ENCODE data around the gene FBF1.

FBF1 gene

GRCh38 chr17:75880266-75880665 lies 60.6 kb downstream of the FBF1 start:
- no peaks in the 10 kb centered on the region for H3K9me3 ChIP-seq (ENCODE audit: insufficient read depth, low read depth, low read length)
- no peaks in the 10 kb centered on the region for H4K20me1 ChIP-seq (ENCODE audit: insufficient read depth, low read length, poor library complexity, severe bottlenecking)
- H3K4me2 ChIP-seq (ENCODE audit: low read depth, low read length, poor library complexity, severe bottlenecking) = no peak overlapping the region
- H3K9me2 ChIP-seq (replicated peaks; ENCODE audit: low read depth, low read length) = no peaks in the 10 kb centered on the region
- no peak overlapping the region for H3K4me3 ChIP-seq (ENCODE audit: low read length, poor library complexity, severe bottlenecking)
- no peak for TF ChIP-seq EZH2phosphoT487 (IDR thresholded peaks at IDR 0.05; ENCODE audit: borderline replicate concordance)
- no peak for TF ChIP-seq CTCF (conservative IDR thresholded peaks at IDR 0.05; ENCODE audit: low read length)
- no peak overlapping the region for H2AFZ ChIP-seq (ENCODE audit: low read length)
- H3F3A ChIP-seq (ENCODE audit: low read depth) = no peaks in the 10 kb centered on the region
- peaks cover 7% of the 10 kb centered on the region for H3K79me2 ChIP-seq (ENCODE audit: insufficient read depth, low read length)
- H3K9ac ChIP-seq (ENCODE audit: low read depth, low read length, poor library complexity, severe bottlenecking) = no peak overlapping the region
- H3K4me1 ChIP-seq (ENCODE audit: insufficient read depth, low read length, poor library complexity, severe bottlenecking) = peaks cover 19% of the 10 kb centered on the region
- H3K27me3 ChIP-seq (ENCODE audit: insufficient read depth, low read length, poor library complexity, severe bottlenecking) = no peaks in the 10 kb centered on the region
- no peaks in the 10 kb centered on the region for H3K36me3 ChIP-seq (ENCODE audit: insufficient read depth, low read length)

GRCh38 chr17:75878174-75878998 lies 62.5 kb downstream of the FBF1 start, which contains the start of gene TRIM47:
TSS of gene TRIM47 (minus strand) at chr17:75878581. CDS start at chr17:75878548, 33 bp downstream.
- H3K4me3 ChIP-seq (ENCODE audit: low read length, poor library complexity, severe bottlenecking) = peak within 1 kb of the TSS; percentile 82
- H3K4me1 ChIP-seq (ENCODE audit: insufficient read depth, low read length, poor library complexity, severe bottlenecking) = peaks cover 26% of the 10 kb centered on the region
- no peak within 1 kb of the TSS for H2AFZ ChIP-seq (ENCODE audit: low read length)
- H3K9me3 ChIP-seq (ENCODE audit: insufficient read depth, low read depth, low read length) = no peaks in the 10 kb centered on the region
- TF ChIP-seq EZH2phosphoT487 (IDR thresholded peaks at IDR 0.05; ENCODE audit: borderline replicate concordance) (no peak), CTCF (conservative IDR thresholded peaks at IDR 0.05; ENCODE audit: low read length) (no peak)
- H3K79me2 ChIP-seq (ENCODE audit: insufficient read depth, low read length) = peaks cover 16% of the 10 kb centered on the region
- H3F3A ChIP-seq (ENCODE audit: low read depth) = no peaks in the 10 kb centered on the region
- no peaks in the 10 kb centered on the region for H4K20me1 ChIP-seq (ENCODE audit: insufficient read depth, low read length, poor library complexity, severe bottlenecking)
- H3K4me2 ChIP-seq (ENCODE audit: low read depth, low read length, poor library complexity, severe bottlenecking) = peak within 1 kb of the TSS; percentile 94
- H3K27me3 ChIP-seq (ENCODE audit: insufficient read depth, low read length, poor library complexity, severe bottlenecking) = no peaks in the 10 kb centered on the region
- no peaks in the 10 kb centered on the region for H3K36me3 ChIP-seq (ENCODE audit: insufficient read depth, low read length)
- no peaks in the 10 kb centered on the region for H3K9me2 ChIP-seq (replicated peaks; ENCODE audit: low read depth, low read length)
- peak within 1 kb of the TSS; percentile 92 for H3K9ac ChIP-seq (ENCODE audit: low read depth, low read length, poor library complexity, severe bottlenecking)

- H2AFZ ChIP-seq (ENCODE audit: low read length) = no peak overlapping the region
- no peaks in the 10 kb centered on the region for H4K20me1 ChIP-seq (ENCODE audit: insufficient read depth, low read length, poor library complexity, severe bottlenecking)
- H3K27me3 ChIP-seq (ENCODE audit: insufficient read depth, low read length, poor library complexity, severe bottlenecking) = no peaks in the 10 kb centered on the region
- no peaks in the 10 kb centered on the region for H3K9me3 ChIP-seq (ENCODE audit: insufficient read depth, low read depth, low read length)
- no peaks in the 10 kb centered on the region for H3F3A ChIP-seq (ENCODE audit: low read depth)
- H3K4me1 ChIP-seq (ENCODE audit: insufficient read depth, low read length, poor library complexity, severe bottlenecking) = peaks cover 31% of the 10 kb centered on the region
- H3K4me2 ChIP-seq (ENCODE audit: low read depth, low read length, poor library complexity, severe bottlenecking) = no peak overlapping the region
- TF ChIP-seq EZH2phosphoT487 (IDR thresholded peaks at IDR 0.05; ENCODE audit: borderline replicate concordance) = no peak
- TF ChIP-seq CTCF (conservative IDR thresholded peaks at IDR 0.05; ENCODE audit: low read length) = no peak
- peaks cover 16% of the 10 kb centered on the region for H3K79me2 ChIP-seq (ENCODE audit: insufficient read depth, low read length)
- H3K9ac ChIP-seq (ENCODE audit: low read depth, low read length, poor library complexity, severe bottlenecking) = no peak overlapping the region
- H3K9me2 ChIP-seq (replicated peaks; ENCODE audit: low read depth, low read length) = no peaks in the 10 kb centered on the region
- no peaks in the 10 kb centered on the region for H3K36me3 ChIP-seq (ENCODE audit: insufficient read depth, low read length)
- H3K4me3 ChIP-seq (ENCODE audit: low read length, poor library complexity, severe bottlenecking) = no peak overlapping the region
Observed at GRCh38 chr17:75877752-75878173, 63.1 kb downstream of the FBF1 start.
